ENCODE measurements around the gene TSPAN8.

DNA sequence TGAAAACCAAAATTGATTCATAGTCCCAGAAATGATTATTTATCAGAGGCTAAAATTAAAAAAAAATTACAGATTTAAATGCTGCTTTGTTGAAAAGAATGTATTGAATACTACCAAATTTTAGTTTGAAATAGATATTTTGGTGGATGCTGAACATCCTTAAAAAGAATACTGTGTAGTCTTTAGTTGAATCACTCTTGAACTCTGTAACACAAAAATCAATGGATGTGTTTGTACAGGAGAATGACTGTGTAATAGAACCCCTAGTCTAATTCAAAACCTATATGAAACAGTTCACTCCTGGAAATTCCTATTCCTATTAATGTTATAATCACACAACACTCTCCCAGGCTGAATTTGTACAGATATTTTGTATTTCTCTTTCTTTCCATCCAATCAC, 1.5 kb upstream of the TSPAN8 start:
- TF ChIP-seq, protein P1, sequence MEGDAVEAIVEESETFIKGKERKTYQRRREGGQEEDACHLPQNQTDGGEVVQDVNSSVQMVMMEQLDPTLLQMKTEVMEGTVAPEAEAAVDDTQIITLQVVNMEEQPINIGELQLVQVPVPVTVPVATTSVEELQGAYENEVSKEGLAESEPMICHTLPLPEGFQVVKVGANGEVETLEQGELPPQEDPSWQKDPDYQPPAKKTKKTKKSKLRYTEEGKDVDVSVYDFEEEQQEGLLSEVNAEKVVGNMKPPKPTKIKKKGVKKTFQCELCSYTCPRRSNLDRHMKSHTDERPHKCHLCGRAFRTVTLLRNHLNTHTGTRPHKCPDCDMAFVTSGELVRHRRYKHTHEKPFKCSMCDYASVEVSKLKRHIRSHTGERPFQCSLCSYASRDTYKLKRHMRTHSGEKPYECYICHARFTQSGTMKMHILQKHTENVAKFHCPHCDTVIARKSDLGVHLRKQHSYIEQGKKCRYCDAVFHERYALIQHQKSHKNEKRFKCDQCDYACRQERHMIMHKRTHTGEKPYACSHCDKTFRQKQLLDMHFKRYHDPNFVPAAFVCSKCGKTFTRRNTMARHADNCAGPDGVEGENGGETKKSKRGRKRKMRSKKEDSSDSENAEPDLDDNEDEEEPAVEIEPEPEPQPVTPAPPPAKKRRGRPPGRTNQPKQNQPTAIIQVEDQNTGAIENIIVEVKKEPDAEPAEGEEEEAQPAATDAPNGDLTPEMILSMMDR (IDR thresholded peaks at IDR 0.05): no peak
- TF ChIP-seq POLR2A (IDR thresholded peaks at IDR 0.05): no peak
